ENCODE results near the gene RPA4.
"Not testable (repeated sequence)": the region's sequence is repeated elsewhere in the genome, so short reads cannot be mapped to it uniquely, and the experiment has no call there.

RPA4 gene

GRCh38 chrX:96883608-96884007 lies at the start of gene RPA4:
TSS of gene RPA4 (plus strand) at chrX:96883908. CDS start at chrX:96884311, 403 bp downstream.
- no peaks in the 10 kb centered on the region for H3K27me3 ChIP-seq (ENCODE audit: control insufficient read depth, insufficient read depth, low read length)
- H3K9ac ChIP-seq (ENCODE audit: low read depth, low read length) = no peak within 1 kb of the TSS
- H3K4me3 ChIP-seq (ENCODE audit: low read depth, low read length) = no peak within 1 kb of the TSS
- H3K36me3 ChIP-seq (ENCODE audit: control insufficient read depth, insufficient read depth, low read length) = no peaks in the 10 kb centered on the region
- H3K9me3 ChIP-seq (ENCODE audit: control insufficient read depth, insufficient read depth, low read length) = no peaks in the 10 kb centered on the region
- H3K27ac ChIP-seq (ENCODE audit: low read depth, low read length) = no peak within 1 kb of the TSS
- peaks cover 3% of the 10 kb centered on the region; the same call in 1 of the 2 replicates for H3K4me1 ChIP-seq (ENCODE audit: control insufficient read depth, insufficient read depth, low read length)

GRCh38 chrX:96834137-96834536 lies 49.6 kb upstream of the RPA4 start:
- H3K9ac ChIP-seq (ENCODE audit: low read depth, low read length) = no peak overlapping the region
- H3K4me1 ChIP-seq (ENCODE audit: control insufficient read depth, insufficient read depth, low read length) = peaks cover 24% of the 10 kb centered on the region

GRCh38 chrX:96835660-96836289 lies 47.9 kb upstream of the RPA4 start:
- Histone ChIP-seq H3K27me3 (ENCODE audit: control insufficient read depth, insufficient read depth, low read length) (no peaks in the 10 kb centered on the region), H3K9ac (ENCODE audit: low read depth, low read length) (no peak overlapping the region), H3K4me3 (ENCODE audit: low read depth, low read length) (no peak overlapping the region), H3K27ac (ENCODE audit: low read depth, low read length) (no peak overlapping the region), H3K9me3 (ENCODE audit: control insufficient read depth, insufficient read depth, low read length) (no peaks in the 10 kb centered on the region), H3K36me3 (ENCODE audit: control insufficient read depth, insufficient read depth, low read length) (no peaks in the 10 kb centered on the region), H3K4me1 (ENCODE audit: control insufficient read depth, insufficient read depth, low read length) (peaks cover 24% of the 10 kb centered on the region)

More at GRCh38 chrX:96834137-96834536, 49.6 kb upstream of the RPA4 start:
- Histone ChIP-seq H3K27me3 (ENCODE audit: control insufficient read depth, insufficient read depth, low read length) (no peaks in the 10 kb centered on the region), H3K4me3 (ENCODE audit: low read depth, low read length) (no peak overlapping the region), H3K27ac (ENCODE audit: low read depth, low read length) (no peak overlapping the region), H3K9me3 (ENCODE audit: control insufficient read depth, insufficient read depth, low read length) (no peaks in the 10 kb centered on the region), H3K36me3 (ENCODE audit: control insufficient read depth, insufficient read depth, low read length) (no peaks in the 10 kb centered on the region)

- Histone ChIP-seq H3K27ac (ENCODE audit: low read depth, low read length) (no peak overlapping the region), H3K36me3 (ENCODE audit: control insufficient read depth, insufficient read depth, low read length) (no peaks in the 10 kb centered on the region), H3K27me3 (ENCODE audit: control insufficient read depth, insufficient read depth, low read length) (no peaks in the 10 kb centered on the region), H3K4me1 (ENCODE audit: control insufficient read depth, insufficient read depth, low read length) (peaks cover 43% of the 10 kb centered on the region), H3K4me3 (ENCODE audit: low read depth, low read length) (no peak overlapping the region), H3K9me3 (ENCODE audit: control insufficient read depth, insufficient read depth, low read length) (no peaks in the 10 kb centered on the region), H3K9ac (ENCODE audit: low read depth, low read length) (no peak overlapping the region)
Observed at GRCh38 chrX:96837808-96838207, 45.9 kb upstream of the RPA4 start.

- peaks cover 49% of the 10 kb centered on the region for H3K4me1 ChIP-seq (ENCODE audit: control insufficient read depth, insufficient read depth, low read length)
- H3K27ac ChIP-seq (ENCODE audit: low read depth, low read length) = no peak overlapping the region
- no peaks in the 10 kb centered on the region for H3K9me3 ChIP-seq (ENCODE audit: control insufficient read depth, insufficient read depth, low read length)
- no peaks in the 10 kb centered on the region for H3K36me3 ChIP-seq (ENCODE audit: control insufficient read depth, insufficient read depth, low read length)
- no peak overlapping the region for H3K9ac ChIP-seq (ENCODE audit: low read depth, low read length)
- no peaks in the 10 kb centered on the region for H3K27me3 ChIP-seq (ENCODE audit: control insufficient read depth, insufficient read depth, low read length)
- no peak overlapping the region for H3K4me3 ChIP-seq (ENCODE audit: low read depth, low read length)
Observed at GRCh38 chrX:96838537-96838936, 45.2 kb upstream of the RPA4 start.

GRCh38 chrX:96841325-96841724 lies 42.4 kb upstream of the RPA4 start:
- Histone ChIP-seq H3K9ac (ENCODE audit: low read depth, low read length) (no peak overlapping the region), H3K4me3 (ENCODE audit: low read depth, low read length) (no peak overlapping the region), H3K27ac (ENCODE audit: low read depth, low read length) (peak overlapping the region; percentile 50), H3K9me3 (ENCODE audit: control insufficient read depth, insufficient read depth, low read length) (no peaks in the 10 kb centered on the region), H3K4me1 (ENCODE audit: control insufficient read depth, insufficient read depth, low read length) (peaks cover 53% of the 10 kb centered on the region), H3K27me3 (ENCODE audit: control insufficient read depth, insufficient read depth, low read length) (no peaks in the 10 kb centered on the region), H3K36me3 (ENCODE audit: control insufficient read depth, insufficient read depth, low read length) (no peaks in the 10 kb centered on the region)

GRCh38 chrX:96841866-96842265 lies 41.8 kb upstream of the RPA4 start:
- H3K9ac ChIP-seq (ENCODE audit: low read depth, low read length) = 0 out of 2 replicates have a peak overlapping the region, but pooled peaks have one; percentile 30
- not testable (repeated sequence) for H3K36me3 ChIP-seq (ENCODE audit: control insufficient read depth, insufficient read depth, low read length); H3K27me3 ChIP-seq (ENCODE audit: control insufficient read depth, insufficient read depth, low read length); H3K9me3 ChIP-seq (ENCODE audit: control insufficient read depth, insufficient read depth, low read length)
- peak overlapping the region; percentile 56 for H3K27ac ChIP-seq (ENCODE audit: low read depth, low read length)
- H3K4me3 ChIP-seq (ENCODE audit: low read depth, low read length) = peak overlapping the region; percentile 14; the same call in 1 of the 2 replicates
- peaks cover 59% of the 10 kb centered on the region for H3K4me1 ChIP-seq (ENCODE audit: control insufficient read depth, insufficient read depth, low read length)

GRCh38 chrX:96843566-96843965 lies 40.1 kb upstream of the RPA4 start:
- no peak overlapping the region for H3K9ac ChIP-seq (ENCODE audit: low read depth, low read length)
- H3K27me3 ChIP-seq (ENCODE audit: control insufficient read depth, insufficient read depth, low read length) = no peaks in the 10 kb centered on the region
- H3K4me1 ChIP-seq (ENCODE audit: control insufficient read depth, insufficient read depth, low read length) = peaks cover 55% of the 10 kb centered on the region
- H3K9me3 ChIP-seq (ENCODE audit: control insufficient read depth, insufficient read depth, low read length) = no peaks in the 10 kb centered on the region
- H3K27ac ChIP-seq (ENCODE audit: low read depth, low read length) = no peak overlapping the region
- no peak overlapping the region for H3K4me3 ChIP-seq (ENCODE audit: low read depth, low read length)
- H3K36me3 ChIP-seq (ENCODE audit: control insufficient read depth, insufficient read depth, low read length) = no peaks in the 10 kb centered on the region

GRCh38 chrX:96846841-96847240 lies 36.9 kb upstream of the RPA4 start:
- peaks cover 47% of the 10 kb centered on the region for H3K4me1 ChIP-seq (ENCODE audit: control insufficient read depth, insufficient read depth, low read length)
- H3K27ac ChIP-seq (ENCODE audit: low read depth, low read length) = no peak overlapping the region
- no peak overlapping the region for H3K9ac ChIP-seq (ENCODE audit: low read depth, low read length)
- no peaks in the 10 kb centered on the region for H3K9me3 ChIP-seq (ENCODE audit: control insufficient read depth, insufficient read depth, low read length)
- H3K36me3 ChIP-seq (ENCODE audit: control insufficient read depth, insufficient read depth, low read length) = no peaks in the 10 kb centered on the region
- H3K27me3 ChIP-seq (ENCODE audit: control insufficient read depth, insufficient read depth, low read length) = no peaks in the 10 kb centered on the region
- H3K4me3 ChIP-seq (ENCODE audit: low read depth, low read length) = 0 out of 2 replicates have a peak overlapping the region, but pooled peaks have one; percentile 4

GRCh38 chrX:96859422-96859821 lies 24.3 kb upstream of the RPA4 start:
- H3K27ac ChIP-seq (ENCODE audit: low read depth, low read length); H3K4me3 ChIP-seq (ENCODE audit: low read depth, low read length); H3K9ac ChIP-seq (ENCODE audit: low read depth, low read length); H3K9me3 ChIP-seq (ENCODE audit: control insufficient read depth, insufficient read depth, low read length); H3K4me1 ChIP-seq (ENCODE audit: control insufficient read depth, insufficient read depth, low read length); H3K27me3 ChIP-seq (ENCODE audit: control insufficient read depth, insufficient read depth, low read length); H3K36me3 ChIP-seq (ENCODE audit: control insufficient read depth, insufficient read depth, low read length): not testable (repeated sequence)

GRCh38 chrX:96861218-96861617 lies 22.5 kb upstream of the RPA4 start:
- no peak overlapping the region for H3K4me3 ChIP-seq (ENCODE audit: low read depth, low read length)
- H3K27me3 ChIP-seq (ENCODE audit: control insufficient read depth, insufficient read depth, low read length) = no peaks in the 10 kb centered on the region
- H3K36me3 ChIP-seq (ENCODE audit: control insufficient read depth, insufficient read depth, low read length) = no peaks in the 10 kb centered on the region
- H3K9me3 ChIP-seq (ENCODE audit: control insufficient read depth, insufficient read depth, low read length) = no peaks in the 10 kb centered on the region
- H3K9ac ChIP-seq (ENCODE audit: low read depth, low read length) = no peak overlapping the region
- no peaks in the 10 kb centered on the region; the same call in 1 of the 2 replicates for H3K4me1 ChIP-seq (ENCODE audit: control insufficient read depth, insufficient read depth, low read length)
- H3K27ac ChIP-seq (ENCODE audit: low read depth, low read length) = no peak overlapping the region

Measured in HUES48 (cell line).